GM12801 (cell line): ENCODE results near the gene ZG16B.

Source experiments
- CTCF ChIP-seq: IDR thresholded peaks from one replicate; pipeline ENCODE4 v1.5.1; 2011; ENCODE audit warnings: control low read depth; ENCODE audit not compliant: insufficient read length; ENCODE audit errors: extremely low read depth

ZG16B gene

GRCh38 chr16:2810651-2811050 is 19.5 kb upstream of the ZG16B start:
- no peak for TF ChIP-seq CTCF

GRCh38 chr16:2811703-2812471 is 18.2 kb upstream of the ZG16B start:
- no peak for TF ChIP-seq CTCF

- TF ChIP-seq CTCF = no peak
Observed at GRCh38 chr16:2813771-2814221, 16.3 kb upstream of the ZG16B start.

GRCh38 chr16:2814551-2815298 is 15.4 kb upstream of the ZG16B start:
- TF ChIP-seq CTCF = no peak

- TF ChIP-seq CTCF = no peak
Observed at GRCh38 chr16:2815299-2815771, 14.8 kb upstream of the ZG16B start.

GRCh38 chr16:2816751-2817339 is 13.3 kb upstream of the ZG16B start, which contains the start of gene PRSS21:
TSS of gene PRSS21 (plus strand) at chr16:2817237. CDS start at chr16:2817269, 32 bp downstream.
- no peak for TF ChIP-seq CTCF
